Endodermal cell (in vitro differentiated cells): ENCODE measurements around the gene CD72. TPM values are rescaled to one million over a fixed set of nuclear protein-coding genes. Genes with fewer than 3 reads are reported as not detected.

Experiments used
- DNase-seq: peaks from one replicate; pipeline ENCODE4 v3.0.0-alpha.2; 2017
- H3K27ac ChIP-seq: 2 replicates; pipeline ENCODE4 v1.5.1; 2013; ENCODE audit warnings: mild to moderate bottlenecking, low read depth, low read length, moderate library complexity
- H3K27me3 ChIP-seq: 2 replicates; pipeline ENCODE4 v1.6.1; 2013; ENCODE audit warnings: mild to moderate bottlenecking, low read length, moderate library complexity; ENCODE audit not compliant: insufficient read depth, control insufficient read depth, poor library complexity, severe bottlenecking
- H3K36me3 ChIP-seq: 2 replicates; pipeline ENCODE4 v1.7.0; 2013; ENCODE audit warnings: mild to moderate bottlenecking, low read length, moderate library complexity; ENCODE audit not compliant: control insufficient read depth, insufficient read depth
- H3K4me1 ChIP-seq: one replicate; pipeline ENCODE4 v1.7.0; 2013; ENCODE audit warnings: low read length; ENCODE audit not compliant: control insufficient read depth, insufficient read depth
- H3K4me3 ChIP-seq: 2 replicates; pipeline ENCODE4 v1.5.1; 2013; ENCODE audit warnings: mild to moderate bottlenecking, low read length, moderate library complexity
- H3K9ac ChIP-seq: 2 replicates; pipeline ENCODE4 v1.6.1; 2013; ENCODE audit warnings: mild to moderate bottlenecking, low read length, moderate library complexity; ENCODE audit not compliant: poor library complexity, severe bottlenecking; ENCODE audit errors: extremely low read depth
- H3K9me3 ChIP-seq: 2 replicates; pipeline ENCODE4 v1.6.1; 2013; ENCODE audit warnings: mild to moderate bottlenecking, low read length, moderate library complexity; ENCODE audit not compliant: control insufficient read depth
- H3K27ac Mint-ChIP-seq: 2 replicates; pipeline ENCODE4 v1.8.0; 2020; ENCODE audit warnings: mixed read lengths
- H3K27me3 Mint-ChIP-seq: 2 replicates; pipeline ENCODE4 v1.8.0; 2021; ENCODE audit warnings: mild to moderate bottlenecking, mixed read lengths; ENCODE audit not compliant: insufficient read depth
- H3K36me3 Mint-ChIP-seq: 2 replicates; pipeline ENCODE4 v1.8.0; 2020; ENCODE audit warnings: low read depth, mixed read lengths
- H3K4me1 Mint-ChIP-seq: 2 replicates; pipeline ENCODE4 v1.8.0; 2020; ENCODE audit warnings: mixed read lengths
- H3K4me3 Mint-ChIP-seq: 2 replicates; pipeline ENCODE4 v1.8.0; 2020; ENCODE audit warnings: mild to moderate bottlenecking, moderate library complexity, mixed read lengths
- H3K9me3 Mint-ChIP-seq: 2 replicates; pipeline ENCODE4 v1.8.0; 2020; ENCODE audit warnings: mild to moderate bottlenecking, mixed read lengths
- CTCF ChIP-seq: fragments of 200-600 bp; sonication (generic); conservative IDR thresholded peaks from 2 replicates; pipeline ENCODE4 v1.5.0; 2021; ENCODE audit warnings: antibody characterized with exemption, mild to moderate bottlenecking
- WGBS, 2 experiments: methylation state at CpG; one replicate each; pipeline versions ENCODE4 v1.1.5 to v1.1.7; 2013; ENCODE audit warnings: missing lambda C conversion rate in 2 of 2, mixed read lengths in 1 of 2; ENCODE audit not compliant: insufficient coverage in 1 of 2, insufficient read length in 1 of 2; 5-methylcytosine and 5-hydroxymethylcytosine counted together
- total RNA-seq, 2 donors: library from RNA; stranded (reverse); fragmentation: NEBNext Ultra II Directional in 1 of 2; extraction: Animal tissue kit (Norgen Biotek cat#: 25700) in 1 of 2; gene quantifications; 2 replicates in 1 of 2; 3 replicates in 1 of 2; pipeline ENCODE4 v1.2.1, GENCODE V29; 2021

CD72 gene
- total RNA-seq, 2 donors from 2014 or later, result 2.4 to 6.9 TPM

GRCh38 chr9:35653611-35654010 lies 35.4 kb upstream of the CD72 start:
- Mint-ChIP-seq H3K36me3 (no peaks in the 10 kb centered on the region), H3K4me3 (no peak overlapping the region), H3K4me1 (peaks cover 3% of the 10 kb centered on the region), H3K9me3 (no peaks in the 10 kb centered on the region), H3K27ac (no peak overlapping the region), H3K27me3 (peaks cover 15% of the 10 kb centered on the region)
- TF ChIP-seq CTCF, result no peak
- no peak for DNase-seq
- WGBS, 2 experiments, result 67 to 98% methylated on average over 1 to 2 of the region's 2 CpGs
- no peaks in the 10 kb centered on the region for H3K4me1 ChIP-seq
- no peak overlapping the region for H3K27ac ChIP-seq
- no peak overlapping the region for H3K4me3 ChIP-seq
- no peaks in the 10 kb centered on the region for H3K9me3 ChIP-seq
- H3K9ac ChIP-seq, result no peak overlapping the region
- no peaks in the 10 kb centered on the region for H3K27me3 ChIP-seq
- H3K36me3 ChIP-seq, result no peaks in the 10 kb centered on the region

- Histone ChIP-seq H3K27me3 (no peaks in the 10 kb centered on the region), H3K27ac (no peak overlapping the region), H3K36me3 (no peaks in the 10 kb centered on the region), H3K9ac (no peak overlapping the region), H3K4me3 (no peak overlapping the region), H3K4me1 (no peaks in the 10 kb centered on the region), H3K9me3 (no peaks in the 10 kb centered on the region)
- Mint-ChIP-seq H3K4me1 (peaks cover 3% of the 10 kb centered on the region), H3K36me3 (no peaks in the 10 kb centered on the region), H3K27me3 (peaks cover 21% of the 10 kb centered on the region), H3K27ac (no peak overlapping the region), H3K4me3 (no peak overlapping the region), H3K9me3 (no peaks in the 10 kb centered on the region)
- no peak for TF ChIP-seq CTCF
- 92 to 95% methylated on average over 6 to 8 of the region's 8 CpGs for WGBS, 2 experiments
- no peak for DNase-seq
Measured at GRCh38 chr9:35652829-35653209, 34.6 kb upstream of the CD72 start.

- H3K36me3 ChIP-seq, result no peaks in the 10 kb centered on the region
- Mint-ChIP-seq H3K4me3 (no peak overlapping the region), H3K36me3 (no peaks in the 10 kb centered on the region), H3K27me3 (peaks cover 24% of the 10 kb centered on the region), H3K4me1 (peaks cover 3% of the 10 kb centered on the region), H3K27ac (no peak overlapping the region), H3K9me3 (no peaks in the 10 kb centered on the region)
- WGBS, 2 experiments, result 92 to 94% methylated on average over 6 to 7 of the region's 7 CpGs
- DNase-seq, result no peak
- no peak overlapping the region for H3K27ac ChIP-seq
- no peaks in the 10 kb centered on the region for H3K4me1 ChIP-seq
- H3K9ac ChIP-seq, result no peak overlapping the region
- H3K27me3 ChIP-seq, result no peaks in the 10 kb centered on the region
- H3K4me3 ChIP-seq, result no peak overlapping the region
- H3K9me3 ChIP-seq, result no peaks in the 10 kb centered on the region
- TF ChIP-seq CTCF, result no peak
Measured at GRCh38 chr9:35651956-35652828, 34.0 kb upstream of the CD72 start.
